Measurements from ENCODE around the gene LCP2. TPM values are rescaled to one million over a fixed set of nuclear protein-coding genes. Genes with fewer than 3 reads are reported as not detected.

LCP2 gene
- total RNA-seq, 1 experiment from 2014 or later, result 0.72 TPM

- ChIA-PET CTCF (interaction anchor here (0.7 to 2.7 kb wide), 3 partner anchors 13 to 87 kb away, joined by 4 to 11 read pairs (median 11); no protein-coding TSS in a partner anchor), POLR2A (interaction anchor here (0.9 kb wide), 1 partner anchor 14 kb away, joined by 3 read pairs; no protein-coding TSS in a partner anchor)
- no peak for TF ChIP-seq RELA (CRISPR knock-in tag; IDR thresholded peaks at IDR 0.05; ENCODE audit: borderline replicate concordance)
- no peak for TF ChIP-seq STAT6 (CRISPR knock-in tag; conservative IDR thresholded peaks at IDR 0.05; ENCODE audit: low read depth)
- TF ChIP-seq PRDM15 (CRISPR knock-in tag; IDR thresholded peaks at IDR 0.05), result no peak
- TF ChIP-seq NFE2L1 (CRISPR knock-in tag; IDR thresholded peaks at IDR 0.05), result no peak
- no peak for TF ChIP-seq ATF3 (CRISPR knock-in tag; conservative IDR thresholded peaks at IDR 0.05)
- TF ChIP-seq TEAD1 (CRISPR knock-in tag; IDR thresholded peaks at IDR 0.05), result no peak
- no peak for TF ChIP-seq ZBTB21 (CRISPR knock-in tag; IDR thresholded peaks at IDR 0.05; ENCODE audit: borderline replicate concordance)
- TF ChIP-seq OVOL2 (CRISPR knock-in tag; IDR thresholded peaks at IDR 0.05; ENCODE audit: borderline replicate concordance), result no peak
- TF ChIP-seq JUN (CRISPR knock-in tag; IDR thresholded peaks at IDR 0.05), result no peak
- TF ChIP-seq ATF6 (CRISPR knock-in tag; IDR thresholded peaks at IDR 0.05), result no peak
- TF ChIP-seq ZNF532 (CRISPR knock-in tag; IDR thresholded peaks at IDR 0.05; ENCODE audit: borderline replicate concordance), result no peak
- no peak for TF ChIP-seq KAT7 (CRISPR knock-in tag; IDR thresholded peaks at IDR 0.05; ENCODE audit: borderline replicate concordance)
- no peak for TF ChIP-seq ZNF416 (CRISPR knock-in tag; IDR thresholded peaks at IDR 0.05)
- no peak for TF ChIP-seq ZNF671 (CRISPR knock-in tag; IDR thresholded peaks at IDR 0.05)
- TF ChIP-seq FOXK1 (CRISPR knock-in tag; IDR thresholded peaks at IDR 0.05), result no peak
- peaks cover 86% of the 10 kb centered on the region for H3K4me1 Mint-ChIP-seq
- no peaks in the 10 kb centered on the region for H3K9me3 Mint-ChIP-seq
- no peaks in the 10 kb centered on the region; the same call in none of the 2 replicates for H3K27me3 Mint-ChIP-seq (ENCODE audit: low read depth)
- DNase-seq (ENCODE audit: low spot score) (no peak), ATAC-seq (peak; percentile 50)
- H3K4me3 Mint-ChIP-seq, result peak overlapping the region; percentile 5
- 0 out of 2 replicates have a peak overlapping the region, but pooled peaks have one; percentile 14 for H3K27ac Mint-ChIP-seq
- no peaks in the 10 kb centered on the region for H3K36me3 Mint-ChIP-seq
Measured at GRCh38 chr5:170252109-170252508, 45.5 kb downstream of the LCP2 start.

Measured in WTC11 (cell line).